Measurements from ENCODE around the gene LRCOL1.

DNA sequence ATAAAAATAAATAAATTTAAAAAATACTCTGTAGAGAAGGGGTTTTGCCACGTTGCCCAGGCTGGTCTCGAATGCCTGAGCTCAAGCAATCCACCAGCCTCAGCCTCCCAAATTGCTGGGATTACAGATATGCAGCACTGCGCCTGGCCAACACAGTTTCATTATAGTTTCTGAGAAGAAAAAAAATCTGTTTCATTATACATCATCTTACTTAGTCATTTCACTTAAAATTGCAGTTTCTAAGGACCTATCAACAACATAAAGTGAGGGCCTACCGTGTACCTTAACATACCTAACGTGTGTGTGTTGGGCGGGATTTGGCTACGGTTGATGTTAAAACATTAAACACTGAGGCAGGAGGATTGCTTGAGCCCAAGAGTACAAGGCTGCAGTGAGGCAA, 36.5 kb upstream of the LRCOL1 start:
- no peak for TF ChIP-seq EZH2phosphoT487 (IDR thresholded peaks at IDR 0.05; ENCODE audit: low read length)
- TF ChIP-seq, protein P1, sequence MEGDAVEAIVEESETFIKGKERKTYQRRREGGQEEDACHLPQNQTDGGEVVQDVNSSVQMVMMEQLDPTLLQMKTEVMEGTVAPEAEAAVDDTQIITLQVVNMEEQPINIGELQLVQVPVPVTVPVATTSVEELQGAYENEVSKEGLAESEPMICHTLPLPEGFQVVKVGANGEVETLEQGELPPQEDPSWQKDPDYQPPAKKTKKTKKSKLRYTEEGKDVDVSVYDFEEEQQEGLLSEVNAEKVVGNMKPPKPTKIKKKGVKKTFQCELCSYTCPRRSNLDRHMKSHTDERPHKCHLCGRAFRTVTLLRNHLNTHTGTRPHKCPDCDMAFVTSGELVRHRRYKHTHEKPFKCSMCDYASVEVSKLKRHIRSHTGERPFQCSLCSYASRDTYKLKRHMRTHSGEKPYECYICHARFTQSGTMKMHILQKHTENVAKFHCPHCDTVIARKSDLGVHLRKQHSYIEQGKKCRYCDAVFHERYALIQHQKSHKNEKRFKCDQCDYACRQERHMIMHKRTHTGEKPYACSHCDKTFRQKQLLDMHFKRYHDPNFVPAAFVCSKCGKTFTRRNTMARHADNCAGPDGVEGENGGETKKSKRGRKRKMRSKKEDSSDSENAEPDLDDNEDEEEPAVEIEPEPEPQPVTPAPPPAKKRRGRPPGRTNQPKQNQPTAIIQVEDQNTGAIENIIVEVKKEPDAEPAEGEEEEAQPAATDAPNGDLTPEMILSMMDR (IDR thresholded peaks at IDR 0.05; ENCODE audit: low read length) = no peak
